COLO668 (cell line): Measurements from ENCODE around the gene PTPRN2.
"Not testable (repeated sequence)": the region's sequence is repeated elsewhere in the genome, so short reads cannot be mapped to it uniquely, and the experiment has no call there.

ENCODE experiments used
- DNase-seq: peaks from one replicate; lab custom pipeline; 2025; ENCODE audit not compliant: unreplicated experiment; lab: John Stamatoyannopoulos, UW

PTPRN2 gene

GRCh38 chr7:157994319-157994718, 593.3 kb downstream of the PTPRN2 start:
- no peak for DNase-seq

- no peak for DNase-seq
Measured at GRCh38 chr7:157993406-157994105, 594.1 kb downstream of the PTPRN2 start.

- DNase-seq = no peak
Measured at GRCh38 chr7:157992511-157993160, 595.0 kb downstream of the PTPRN2 start.

- no peak for DNase-seq
Measured at GRCh38 chr7:157991761-157992160, 595.9 kb downstream of the PTPRN2 start.

GRCh38 chr7:157991351-157991750, 596.3 kb downstream of the PTPRN2 start:
- DNase-seq = no peak

- no peak for DNase-seq
Measured at GRCh38 chr7:157990881-157991250, 596.8 kb downstream of the PTPRN2 start.

GRCh38 chr7:157990226-157990880, 597.3 kb downstream of the PTPRN2 start:
- no peak for DNase-seq

GRCh38 chr7:157989589-157989988, 598.0 kb downstream of the PTPRN2 start:
- no peak for DNase-seq

GRCh38 chr7:157987906-157988305, 599.7 kb downstream of the PTPRN2 start:
- no peak for DNase-seq

GRCh38 chr7:157986051-157986450, 601.6 kb downstream of the PTPRN2 start:
- DNase-seq = no peak

GRCh38 chr7:157985636-157986035, 602.0 kb downstream of the PTPRN2 start:
- DNase-seq = no peak

- DNase-seq = no peak
Measured at GRCh38 chr7:157984423-157985163, 603.0 kb downstream of the PTPRN2 start.

- DNase-seq = no peak
Measured at GRCh38 chr7:157983502-157984422, 603.9 kb downstream of the PTPRN2 start.

- DNase-seq = no peak
Measured at GRCh38 chr7:157981778-157982177, 605.8 kb downstream of the PTPRN2 start.

- DNase-seq = no peak
Measured at GRCh38 chr7:157980774-157981173, 606.8 kb downstream of the PTPRN2 start.

GRCh38 chr7:157980341-157980731, 607.3 kb downstream of the PTPRN2 start:
- not testable (repeated sequence) for DNase-seq

GRCh38 chr7:157979636-157980340, 607.8 kb downstream of the PTPRN2 start:
- no peak for DNase-seq

GRCh38 chr7:157978766-157979165, 608.9 kb downstream of the PTPRN2 start:
- no peak for DNase-seq

- no peak for DNase-seq
Measured at GRCh38 chr7:157977717-157978496, 609.7 kb downstream of the PTPRN2 start.
